GM10266 (cell line): ENCODE measurements around the gene PAGE2B.
"Not testable (repeated sequence)": the region's sequence is repeated elsewhere in the genome, so short reads cannot be mapped to it uniquely, and the experiment has no call there.

Experiments
- DNase-seq: peaks from one replicate; pipeline ENCODE4 v3.0.0; 2012; ENCODE audit errors: extremely low spot score
- CTCF ChIP-seq: IDR thresholded peaks from 2 replicates; pipeline ENCODE4 v1.5.1; 2012; ENCODE audit warnings: mild to moderate bottlenecking, low read depth; ENCODE audit not compliant: control insufficient read depth, insufficient read depth; ENCODE audit errors: missing control alignments

The PAGE2B gene

GRCh38 chrX:55111578-55112254 is 36.9 kb downstream of the PAGE2B start:
- no peak for DNase-seq

GRCh38 chrX:55116589-55116988 is 41.8 kb downstream of the PAGE2B start:
- not testable (repeated sequence) for DNase-seq

More at GRCh38 chrX:55111578-55112254, 36.9 kb downstream of the PAGE2B start:
- TF ChIP-seq CTCF, result no peak

GRCh38 chrX:55118574-55118973 is 43.7 kb downstream of the PAGE2B start:
- no peak for TF ChIP-seq CTCF
- DNase-seq, result no peak

- TF ChIP-seq CTCF, result no peak
- DNase-seq, result no peak
Observed at GRCh38 chrX:55119271-55119670, 44.4 kb downstream of the PAGE2B start.

- TF ChIP-seq CTCF, result no peak
- DNase-seq, result no peak
Observed at GRCh38 chrX:55119712-55120111, 44.9 kb downstream of the PAGE2B start.

- DNase-seq, result no peak
- no peak for TF ChIP-seq CTCF
Observed at GRCh38 chrX:55120761-55121358, 46.0 kb downstream of the PAGE2B start.

GRCh38 chrX:55123900-55124299 is 49.1 kb downstream of the PAGE2B start:
- no peak for TF ChIP-seq CTCF
- DNase-seq, result no peak
